IMR-90 (cell line): ENCODE measurements around the gene TMEM140. TPM values are rescaled to one million over a fixed set of nuclear protein-coding genes. Genes with fewer than 3 reads are reported as not detected.

ENCODE experiments used
- ATAC-seq: fragments of 200-7000 bp; cut with Tn5 transposase; 2 replicates; pipeline ENCODE4 v1.9.1; 2020; ENCODE audit warnings: low read depth, mild to moderate bottlenecking, moderate library complexity
- BruUV-seq: library from RNA; stranded (reverse); fragments of 400-500 nt; replicated peaks from 2 replicates; lab custom pipeline; 2021; lab: Mats Ljungman, UMichigan
- CTCF ChIA-PET: fragments of 300-600 bp; formaldehyde crosslinking; extraction: SDS; loops from one replicate; lab custom pipeline; 2021; ENCODE audit warnings: antibody characterized with exemption; lab: Yijun Ruan, JAX
- POLR2A ChIA-PET: fragments of 300-600 bp; sonication (Branson Sonifier 250); formaldehyde crosslinking; loops from one replicate; lab custom pipeline; 2022; ENCODE audit warnings: antibody characterized with exemption; ENCODE audit not compliant: unreplicated experiment; lab: Charles Lee
- DNase-seq: peaks from one replicate; pipeline ENCODE4 v3.0.0; 2013
- H2AFZ ChIP-seq: replicated peaks from 2 replicates; pipeline ENCODE3; 2013; ENCODE audit warnings: low read length, mild to moderate bottlenecking; ENCODE audit not compliant: poor library complexity
- H2AK5ac ChIP-seq: 2 replicates; pipeline ENCODE4 v1.6.1; 2013; ENCODE audit warnings: low read depth, low read length, inconsistent platforms
- H2AK9ac ChIP-seq: replicated peaks from 2 replicates; pipeline ENCODE3; 2013; ENCODE audit warnings: mild to moderate bottlenecking, low read depth, low read length, moderate library complexity; ENCODE audit not compliant: poor library complexity
- H2BK120ac ChIP-seq: 2 replicates; pipeline ENCODE4 v1.6.1; 2013; ENCODE audit warnings: low read depth, low read length, inconsistent platforms
- H2BK15ac ChIP-seq: 3 replicates; pipeline ENCODE4 v1.6.1; 2013; ENCODE audit warnings: low read depth, low read length, inconsistent platforms
- H2BK20ac ChIP-seq: 2 replicates; pipeline ENCODE4 v1.6.1; 2013; ENCODE audit warnings: low read depth, mild to moderate bottlenecking, inconsistent platforms, low read length, moderate library complexity
- H2BK5ac ChIP-seq: 2 replicates; pipeline ENCODE4 v1.6.1; 2013; ENCODE audit warnings: mild to moderate bottlenecking, low read depth, low read length, inconsistent platforms; ENCODE audit not compliant: poor library complexity, severe bottlenecking
- H3K14ac ChIP-seq: replicated peaks from 2 replicates; pipeline ENCODE4 v1.6.1; 2013; ENCODE audit warnings: low read depth, low read length, inconsistent platforms
- H3K18ac ChIP-seq: 2 replicates; pipeline ENCODE4 v1.6.1; 2013; ENCODE audit warnings: low read depth, low read length, control low read depth
- H3K23ac ChIP-seq: 2 replicates; pipeline ENCODE4 v1.6.1; 2013; ENCODE audit warnings: low read depth, low read length, inconsistent platforms
- H3K27ac ChIP-seq: 2 replicates; pipeline ENCODE4 v1.5.1; 2013; ENCODE audit warnings: mild to moderate bottlenecking, control low read depth, low read length; ENCODE audit not compliant: insufficient read depth
- H3K27me3 ChIP-seq: 2 replicates; pipeline ENCODE4 v1.6.1; 2013; ENCODE audit warnings: low read length; ENCODE audit not compliant: control insufficient read depth, insufficient read depth
- H3K36me3 ChIP-seq: 2 replicates; pipeline ENCODE4 v1.6.1; 2013; ENCODE audit warnings: low read length, mixed read lengths; ENCODE audit not compliant: control insufficient read depth, insufficient read depth
- H3K4ac ChIP-seq: 2 replicates; pipeline ENCODE4 v1.6.1; 2013; ENCODE audit warnings: low read depth, low read length, inconsistent platforms
- H3K4me1 ChIP-seq: 2 replicates; pipeline ENCODE4 v1.6.1; 2013; ENCODE audit warnings: low read length, mixed read lengths; ENCODE audit not compliant: control insufficient read depth, insufficient read depth
- H3K4me2 ChIP-seq: 2 replicates; pipeline ENCODE4 v1.6.1; 2013; ENCODE audit warnings: low read depth, mild to moderate bottlenecking, control low read depth, low read length, moderate library complexity
- H3K4me3 ChIP-seq: 2 replicates; pipeline ENCODE4 v1.5.1; 2013; ENCODE audit warnings: low read depth, mild to moderate bottlenecking, control low read depth, low read length, moderate library complexity; ENCODE audit not compliant: insufficient read depth
- H3K56ac ChIP-seq: 2 replicates; pipeline ENCODE4 v1.6.1; 2013; ENCODE audit warnings: low read length, inconsistent platforms; ENCODE audit not compliant: insufficient read depth; ENCODE audit errors: extremely low read depth
- H3K79me1 ChIP-seq, 2 experiments: 2 replicates each; pipeline ENCODE4 v1.6.1; 2013; ENCODE audit warnings: low read length in 2 of 2, inconsistent platforms in 1 of 2, low read depth in 1 of 2
- H3K9ac ChIP-seq: 2 replicates; pipeline ENCODE4 v1.6.1; 2013; ENCODE audit warnings: low read depth, low read length, control low read depth
- H3K9me1 ChIP-seq: 2 replicates; pipeline ENCODE4 v1.6.1; 2013; ENCODE audit warnings: low read length, inconsistent platforms; ENCODE audit not compliant: insufficient read depth
- H3K9me3 ChIP-seq: 2 replicates; pipeline ENCODE4 v1.6.1; 2013; ENCODE audit warnings: low read length; ENCODE audit not compliant: control insufficient read depth, insufficient read depth
- H4K20me1 ChIP-seq: 2 replicates; pipeline ENCODE4 v1.6.1; 2013; ENCODE audit warnings: low read length, inconsistent platforms; ENCODE audit not compliant: insufficient read depth
- H4K5ac ChIP-seq: 2 replicates; pipeline ENCODE4 v1.6.1; 2013; ENCODE audit warnings: mild to moderate bottlenecking, low read depth, low read length, control low read depth
- H4K8ac ChIP-seq, 2 experiments: 2 replicates each; pipeline ENCODE4 v1.6.1; 2013; ENCODE audit warnings: low read depth in 2 of 2, low read length in 2 of 2, control low read depth in 1 of 2, inconsistent platforms in 1 of 2
- H4K91ac ChIP-seq: 2 replicates; pipeline ENCODE4 v1.6.1; 2013; ENCODE audit warnings: low read depth, low read length, inconsistent platforms; ENCODE audit not compliant: insufficient read depth
- BHLHE40 ChIP-seq: fragments of 150-350 bp; IDR thresholded peaks from 2 replicates; pipeline ENCODE4 v1.6.1; 2016; ENCODE audit warnings: mild to moderate bottlenecking, low read depth, low read length
- CHD1 ChIP-seq: IDR thresholded peaks from 2 replicates; pipeline ENCODE4 v1.6.1; 2012; ENCODE audit warnings: low read depth, low read length, improper control_type of control experiment
- FOS ChIP-seq: fragments of 150-350 bp; IDR thresholded peaks from 2 replicates; pipeline ENCODE4 v1.6.1; 2016; ENCODE audit warnings: low read depth, low read length
- MAZ ChIP-seq: IDR thresholded peaks from 2 replicates; pipeline ENCODE4 v1.6.1; 2012; ENCODE audit warnings: low read depth, mild to moderate bottlenecking, low read length, improper control_type of control experiment, moderate library complexity, borderline replicate concordance
- MXI1 ChIP-seq: IDR thresholded peaks from 2 replicates; pipeline ENCODE4 v1.6.1; 2012; ENCODE audit warnings: low read depth, mild to moderate bottlenecking, low read length, moderate library complexity, borderline replicate concordance
- NFE2L2 ChIP-seq: fragments of 150-350 bp; IDR thresholded peaks from 2 replicates; pipeline ENCODE4 v1.6.1; 2016; ENCODE audit warnings: low read depth, mild to moderate bottlenecking, low read length
- POLR2A ChIP-seq: IDR thresholded peaks from 2 replicates; pipeline ENCODE4 v1.6.1; 2012; ENCODE audit warnings: mild to moderate bottlenecking, low read depth, low read length
- RCOR1 ChIP-seq: IDR thresholded peaks from 2 replicates; pipeline ENCODE4 v1.6.1; 2012; ENCODE audit warnings: mild to moderate bottlenecking, low read length, improper control_type of control experiment; ENCODE audit not compliant: insufficient replicate concordance
- SMC3 ChIP-seq: fragments of 150-350 bp; IDR thresholded peaks from 2 replicates; pipeline ENCODE4 v1.6.1; 2016; ENCODE audit warnings: low read depth, mild to moderate bottlenecking, antibody characterized with exemption, low read length, moderate library complexity
- WGBS, 2 experiments: methylation state at CpG; one replicate each; pipeline versions ENCODE4 v1.1.5 to v1.1.7; 2013; ENCODE audit warnings: missing lambda C conversion rate in 2 of 2; ENCODE audit not compliant: insufficient read length in 1 of 2; ENCODE audit errors: extremely low coverage in 2 of 2; 5-methylcytosine and 5-hydroxymethylcytosine counted together
- dilution Hi-C: fragments of 300-500 bp; cut with HindIII; formaldehyde crosslinking; loops from one replicate; pipeline ENCODE4 v1.14.3; 2018; ENCODE audit warnings: low sequenced_read_pairs; ENCODE audit not compliant: unreplicated experiment
- in situ Hi-C: fragments of 300-500 bp; cut with MboI; formaldehyde crosslinking; loops from 3 replicates; pipeline ENCODE4 v1.14.3; 2019; ENCODE audit warnings: low sequenced_read_pairs, inconsistent platforms, mixed read lengths
- intact Hi-C: fragments of 100-400 bp; cut with micrococcal nuclease; formaldehyde crosslinking; loops from 2 replicates; pipeline ENCODE4 v1.10.0; 2022
- polyA plus RNA-seq, 3 experiments: library from polyadenylated mRNA; depleted of rRNA; stranded (reverse); fragments of >200 nt; gene quantifications; 2 replicates each; pipeline ENCODE4 v1.2.3, GENCODE V29; 2012; ENCODE audit warnings: low replicate concordance in 1 of 3
- total RNA-seq: library from RNA; depleted of rRNA; stranded (reverse); fragments of >200 nt; gene quantifications from 2 replicates; pipeline ENCODE4 v1.2.3, GENCODE V29; 2012
- TF ChIP-seq, protein P1 (sequence below): fragments of 150-350 bp; IDR thresholded peaks from 2 replicates; pipeline ENCODE4 v1.6.1; 2016; ENCODE audit warnings: low read depth, mild to moderate bottlenecking, low read length, moderate library complexity, borderline replicate concordance
- TF ChIP-seq, protein P2 (sequence below): conservative IDR thresholded peaks from 2 replicates; pipeline ENCODE4 v1.5.1; 2012; ENCODE audit warnings: mild to moderate bottlenecking, low read depth, low read length, improper control_type of control experiment

TMEM140 gene
- total and polyA plus RNA-seq, 2 of the 4 experiments (the other 2 are of a cell fraction) = 0.24 to 0.72 TPM

DNA sequence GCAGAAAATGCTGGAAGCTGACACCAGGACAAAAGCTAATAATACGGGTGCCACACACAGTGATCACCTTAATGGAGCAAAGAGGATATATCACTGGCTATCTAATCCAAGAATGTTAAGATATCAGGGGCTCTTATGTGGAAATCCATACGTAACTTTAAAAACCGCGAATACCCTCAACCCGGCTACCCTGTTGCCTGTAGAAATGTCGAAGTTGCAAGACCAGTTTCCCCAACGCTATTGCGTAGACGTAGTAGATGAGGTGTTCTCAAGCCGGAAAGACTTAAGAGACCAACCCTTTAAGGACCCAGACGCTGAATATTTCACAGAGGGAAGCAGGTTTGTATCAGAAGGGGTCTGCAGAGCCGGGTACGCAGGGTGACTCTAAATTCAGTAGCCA is 30.5 kb downstream of the TMEM140 start:
- POLR2A ChIA-PET = no interaction called here
- 100% methylated on average over 6 of the region's 13 CpGs; no CpG with 5 or more reads in 1 of the 2 experiments for WGBS, 2 experiments
- Histone ChIP-seq H2AK5ac (no peak overlapping the region), H3K9me3 (peaks cover 38% of the 10 kb centered on the region), H2BK120ac (no peak overlapping the region), H2BK5ac (no peak overlapping the region), H3K23ac (no peak overlapping the region), H2BK20ac (no peak overlapping the region), H3K14ac (no peak overlapping the region), H3K27me3 (no peaks in the 10 kb centered on the region), H2AFZ (no peak overlapping the region), H3K27ac (no peak overlapping the region), H4K8ac (no peak overlapping the region), H2BK15ac (no peak overlapping the region), H3K9me1 (no peaks in the 10 kb centered on the region), H3K4ac (no peak overlapping the region), H3K36me3 (peaks cover 7% of the 10 kb centered on the region), H3K79me1 (no peaks in the 10 kb centered on the region), H2AK9ac (no peak overlapping the region), H3K4me2 (no peak overlapping the region), H4K91ac (no peak overlapping the region), H3K9ac (no peak overlapping the region), H3K4me3 (no peak overlapping the region), H3K56ac (no peak overlapping the region), H4K5ac (no peak overlapping the region), H3K18ac (no peak overlapping the region), H3K4me1 (no peaks in the 10 kb centered on the region), H4K20me1 (no peaks in the 10 kb centered on the region)
- ATAC-seq (no peak), DNase-seq (no peak)
- TF ChIP-seq, protein P1, sequence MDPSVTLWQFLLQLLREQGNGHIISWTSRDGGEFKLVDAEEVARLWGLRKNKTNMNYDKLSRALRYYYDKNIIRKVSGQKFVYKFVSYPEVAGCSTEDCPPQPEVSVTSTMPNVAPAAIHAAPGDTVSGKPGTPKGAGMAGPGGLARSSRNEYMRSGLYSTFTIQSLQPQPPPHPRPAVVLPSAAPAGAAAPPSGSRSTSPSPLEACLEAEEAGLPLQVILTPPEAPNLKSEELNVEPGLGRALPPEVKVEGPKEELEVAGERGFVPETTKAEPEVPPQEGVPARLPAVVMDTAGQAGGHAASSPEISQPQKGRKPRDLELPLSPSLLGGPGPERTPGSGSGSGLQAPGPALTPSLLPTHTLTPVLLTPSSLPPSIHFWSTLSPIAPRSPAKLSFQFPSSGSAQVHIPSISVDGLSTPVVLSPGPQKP = no peak
- TF ChIP-seq RCOR1 (no peak), CHD1 (no peak), MAZ (no peak), FOS (no peak), POLR2A (no peak), MXI1 (no peak), BHLHE40 (no peak), SMC3 (no peak), NFE2L2 (no peak)
- TF ChIP-seq, protein P2, sequence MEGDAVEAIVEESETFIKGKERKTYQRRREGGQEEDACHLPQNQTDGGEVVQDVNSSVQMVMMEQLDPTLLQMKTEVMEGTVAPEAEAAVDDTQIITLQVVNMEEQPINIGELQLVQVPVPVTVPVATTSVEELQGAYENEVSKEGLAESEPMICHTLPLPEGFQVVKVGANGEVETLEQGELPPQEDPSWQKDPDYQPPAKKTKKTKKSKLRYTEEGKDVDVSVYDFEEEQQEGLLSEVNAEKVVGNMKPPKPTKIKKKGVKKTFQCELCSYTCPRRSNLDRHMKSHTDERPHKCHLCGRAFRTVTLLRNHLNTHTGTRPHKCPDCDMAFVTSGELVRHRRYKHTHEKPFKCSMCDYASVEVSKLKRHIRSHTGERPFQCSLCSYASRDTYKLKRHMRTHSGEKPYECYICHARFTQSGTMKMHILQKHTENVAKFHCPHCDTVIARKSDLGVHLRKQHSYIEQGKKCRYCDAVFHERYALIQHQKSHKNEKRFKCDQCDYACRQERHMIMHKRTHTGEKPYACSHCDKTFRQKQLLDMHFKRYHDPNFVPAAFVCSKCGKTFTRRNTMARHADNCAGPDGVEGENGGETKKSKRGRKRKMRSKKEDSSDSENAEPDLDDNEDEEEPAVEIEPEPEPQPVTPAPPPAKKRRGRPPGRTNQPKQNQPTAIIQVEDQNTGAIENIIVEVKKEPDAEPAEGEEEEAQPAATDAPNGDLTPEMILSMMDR = no peak
- in situ Hi-C loops (no loop called here), intact Hi-C loops (no loop called here), dilution Hi-C loops (no loop called here)
- BruUV-seq = no TSS peak
- CTCF ChIA-PET = no interaction called here
